ENCODE results near the gene MXI1. TPM values are rescaled to one million over a fixed set of nuclear protein-coding genes. Genes with fewer than 3 reads are reported as not detected.

MXI1 gene
- total RNA-seq, 1 experiment from 2014 or later, result 16.6 TPM

DNA sequence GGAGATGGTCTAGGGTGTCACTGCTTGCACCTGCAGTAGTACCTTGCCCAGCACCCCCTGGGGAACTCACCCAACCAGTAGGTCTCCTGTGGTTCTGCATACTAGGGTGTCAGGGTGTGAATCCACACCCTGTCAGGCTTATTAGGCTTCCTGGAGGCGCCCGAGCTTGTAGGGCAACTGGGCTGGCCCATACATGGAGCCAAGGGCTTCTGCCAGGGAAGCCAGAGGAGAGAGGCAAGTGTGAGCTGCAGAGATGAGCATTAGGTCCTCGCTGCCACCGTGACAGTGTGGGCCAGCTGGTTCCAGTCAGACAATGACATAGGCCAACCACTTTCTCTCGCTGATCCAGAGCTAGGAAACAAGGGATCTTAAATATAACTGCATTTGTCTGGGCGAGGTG lies 11.2 kb downstream of the MXI1 start (continued):
- no peak for TF ChIP-seq JUN (CRISPR knock-in tag; IDR thresholded peaks at IDR 0.05)
- no peak for TF ChIP-seq ZBTB43 (CRISPR knock-in tag; IDR thresholded peaks at IDR 0.05)
- no peak for TF ChIP-seq RORB (CRISPR knock-in tag; IDR thresholded peaks at IDR 0.05)

DNA sequence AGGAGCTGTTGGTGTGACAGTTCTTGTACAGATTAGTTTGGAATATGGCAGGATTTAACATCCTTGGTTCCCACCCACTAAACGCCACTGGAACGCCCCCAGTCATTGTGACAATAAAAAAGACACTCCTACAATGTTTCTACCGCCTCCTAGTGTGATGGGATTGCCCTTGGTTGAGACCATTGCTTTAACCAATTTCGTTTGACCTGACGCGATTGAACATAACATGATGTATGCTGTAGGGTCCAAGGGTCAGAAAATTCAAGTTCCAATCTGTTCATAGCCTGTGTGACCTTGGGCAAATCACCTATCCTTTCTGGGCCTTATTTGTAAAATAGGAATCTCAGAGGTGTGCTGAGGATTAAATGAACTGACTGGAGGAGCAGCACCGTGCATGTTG lies 12.5 kb downstream of the MXI1 start:
- Mint-ChIP-seq H3K36me3 (no peaks in the 10 kb centered on the region), H3K4me3 (no peak overlapping the region), H3K27ac (no peak overlapping the region), H3K4me1 (peaks cover 68% of the 10 kb centered on the region), H3K9me3 (no peaks in the 10 kb centered on the region), H3K27me3 (ENCODE audit: low read depth) (peaks cover 36% of the 10 kb centered on the region)
- TF ChIP-seq ELF4 (CRISPR knock-in tag; IDR thresholded peaks at IDR 0.05; ENCODE audit: low read depth) (no peak), ZNF425 (CRISPR knock-in tag; conservative IDR thresholded peaks at IDR 0.05) (no peak), IRF2 (CRISPR knock-in tag; IDR thresholded peaks at IDR 0.05; ENCODE audit: borderline replicate concordance, low read depth) (no peak), ZNF416 (CRISPR knock-in tag; IDR thresholded peaks at IDR 0.05) (no peak), JUN (CRISPR knock-in tag; IDR thresholded peaks at IDR 0.05) (no peak), ESRRA (CRISPR knock-in tag; IDR thresholded peaks at IDR 0.05; ENCODE audit: borderline replicate concordance) (no peak), OVOL2 (CRISPR knock-in tag; IDR thresholded peaks at IDR 0.05; ENCODE audit: borderline replicate concordance) (no peak), ZMAT4 (CRISPR knock-in tag; IDR thresholded peaks at IDR 0.05) (no peak), SOX15 (CRISPR knock-in tag; IDR thresholded peaks at IDR 0.05) (no peak), TP53 (CRISPR knock-in tag; IDR thresholded peaks at IDR 0.05) (no peak), E2F1 (CRISPR knock-in tag; IDR thresholded peaks at IDR 0.05) (no peak), ZBTB21 (CRISPR knock-in tag; IDR thresholded peaks at IDR 0.05; ENCODE audit: borderline replicate concordance) (no peak), PRRX2 (CRISPR knock-in tag; IDR thresholded peaks at IDR 0.05) (no peak), FOXK1 (CRISPR knock-in tag; IDR thresholded peaks at IDR 0.05) (no peak), E2F4 (CRISPR knock-in tag; IDR thresholded peaks at IDR 0.05; ENCODE audit: borderline replicate concordance, low read depth) (no peak), IRF1 (CRISPR knock-in tag; IDR thresholded peaks at IDR 0.05) (no peak)
- TF ChIP-seq, protein P1, sequence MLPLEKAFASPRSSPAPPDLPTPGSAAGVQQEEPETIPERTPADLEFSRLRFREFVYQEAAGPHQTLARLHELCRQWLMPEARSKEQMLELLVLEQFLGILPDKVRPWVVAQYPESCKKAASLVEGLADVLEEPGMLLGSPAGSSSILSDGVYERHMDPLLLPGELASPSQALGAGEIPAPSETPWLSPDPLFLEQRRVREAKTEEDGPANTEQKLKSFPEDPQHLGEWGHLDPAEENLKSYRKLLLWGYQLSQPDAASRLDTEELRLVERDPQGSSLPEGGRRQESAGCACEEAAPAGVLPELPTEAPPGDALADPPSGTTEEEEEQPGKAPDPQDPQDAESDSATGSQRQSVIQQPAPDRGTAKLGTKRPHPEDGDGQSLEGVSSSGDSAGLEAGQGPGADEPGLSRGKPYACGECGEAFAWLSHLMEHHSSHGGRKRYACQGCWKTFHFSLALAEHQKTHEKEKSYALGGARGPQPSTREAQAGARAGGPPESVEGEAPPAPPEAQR (CRISPR knock-in tag; IDR thresholded peaks at IDR 0.05), result no peak
- TF ChIP-seq, protein P2, sequence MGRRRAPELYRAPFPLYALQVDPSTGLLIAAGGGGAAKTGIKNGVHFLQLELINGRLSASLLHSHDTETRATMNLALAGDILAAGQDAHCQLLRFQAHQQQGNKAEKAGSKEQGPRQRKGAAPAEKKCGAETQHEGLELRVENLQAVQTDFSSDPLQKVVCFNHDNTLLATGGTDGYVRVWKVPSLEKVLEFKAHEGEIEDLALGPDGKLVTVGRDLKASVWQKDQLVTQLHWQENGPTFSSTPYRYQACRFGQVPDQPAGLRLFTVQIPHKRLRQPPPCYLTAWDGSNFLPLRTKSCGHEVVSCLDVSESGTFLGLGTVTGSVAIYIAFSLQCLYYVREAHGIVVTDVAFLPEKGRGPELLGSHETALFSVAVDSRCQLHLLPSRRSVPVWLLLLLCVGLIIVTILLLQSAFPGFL (CRISPR knock-in tag; IDR thresholded peaks at IDR 0.05; ENCODE audit: borderline replicate concordance), result no peak
- TF ChIP-seq, protein P3, sequence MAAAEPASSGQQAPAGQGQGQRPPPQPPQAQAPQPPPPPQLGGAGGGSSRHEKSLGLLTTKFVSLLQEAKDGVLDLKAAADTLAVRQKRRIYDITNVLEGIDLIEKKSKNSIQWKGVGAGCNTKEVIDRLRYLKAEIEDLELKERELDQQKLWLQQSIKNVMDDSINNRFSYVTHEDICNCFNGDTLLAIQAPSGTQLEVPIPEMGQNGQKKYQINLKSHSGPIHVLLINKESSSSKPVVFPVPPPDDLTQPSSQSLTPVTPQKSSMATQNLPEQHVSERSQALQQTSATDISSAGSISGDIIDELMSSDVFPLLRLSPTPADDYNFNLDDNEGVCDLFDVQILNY (CRISPR knock-in tag; IDR thresholded peaks at IDR 0.05), result no peak
- TF ChIP-seq, protein P4, sequence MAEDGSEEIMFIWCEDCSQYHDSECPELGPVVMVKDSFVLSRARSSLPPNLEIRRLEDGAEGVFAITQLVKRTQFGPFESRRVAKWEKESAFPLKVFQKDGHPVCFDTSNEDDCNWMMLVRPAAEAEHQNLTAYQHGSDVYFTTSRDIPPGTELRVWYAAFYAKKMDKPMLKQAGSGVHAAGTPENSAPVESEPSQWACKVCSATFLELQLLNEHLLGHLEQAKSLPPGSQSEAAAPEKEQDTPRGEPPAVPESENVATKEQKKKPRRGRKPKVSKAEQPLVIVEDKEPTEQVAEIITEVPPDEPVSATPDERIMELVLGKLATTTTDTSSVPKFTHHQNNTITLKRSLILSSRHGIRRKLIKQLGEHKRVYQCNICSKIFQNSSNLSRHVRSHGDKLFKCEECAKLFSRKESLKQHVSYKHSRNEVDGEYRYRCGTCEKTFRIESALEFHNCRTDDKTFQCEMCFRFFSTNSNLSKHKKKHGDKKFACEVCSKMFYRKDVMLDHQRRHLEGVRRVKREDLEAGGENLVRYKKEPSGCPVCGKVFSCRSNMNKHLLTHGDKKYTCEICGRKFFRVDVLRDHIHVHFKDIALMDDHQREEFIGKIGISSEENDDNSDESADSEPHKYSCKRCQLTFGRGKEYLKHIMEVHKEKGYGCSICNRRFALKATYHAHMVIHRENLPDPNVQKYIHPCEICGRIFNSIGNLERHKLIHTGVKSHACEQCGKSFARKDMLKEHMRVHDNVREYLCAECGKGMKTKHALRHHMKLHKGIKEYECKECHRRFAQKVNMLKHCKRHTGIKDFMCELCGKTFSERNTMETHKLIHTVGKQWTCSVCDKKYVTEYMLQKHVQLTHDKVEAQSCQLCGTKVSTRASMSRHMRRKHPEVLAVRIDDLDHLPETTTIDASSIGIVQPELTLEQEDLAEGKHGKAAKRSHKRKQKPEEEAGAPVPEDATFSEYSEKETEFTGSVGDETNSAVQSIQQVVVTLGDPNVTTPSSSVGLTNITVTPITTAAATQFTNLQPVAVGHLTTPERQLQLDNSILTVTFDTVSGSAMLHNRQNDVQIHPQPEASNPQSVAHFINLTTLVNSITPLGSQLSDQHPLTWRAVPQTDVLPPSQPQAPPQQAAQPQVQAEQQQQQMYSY (CRISPR knock-in tag; IDR thresholded peaks at IDR 0.05), result no peak
- ChIA-PET POLR2A (interaction anchor here (9.5 kb wide), 1 partner anchor 10 kb away, joined by 101 read pairs; no protein-coding TSS in a partner anchor), CTCF (interaction anchor here (1.9 to 7.8 kb wide), 4 partner anchors 10 to 336 kb away, joined by 4 to 69 read pairs (median 31); partner anchors contain the start of gene MXI1)
- no peak for ATAC-seq
- no peak for DNase-seq (ENCODE audit: low spot score)

All from WTC11 (cell line).